ENCODE data around the gene CLCN1.

DNA sequence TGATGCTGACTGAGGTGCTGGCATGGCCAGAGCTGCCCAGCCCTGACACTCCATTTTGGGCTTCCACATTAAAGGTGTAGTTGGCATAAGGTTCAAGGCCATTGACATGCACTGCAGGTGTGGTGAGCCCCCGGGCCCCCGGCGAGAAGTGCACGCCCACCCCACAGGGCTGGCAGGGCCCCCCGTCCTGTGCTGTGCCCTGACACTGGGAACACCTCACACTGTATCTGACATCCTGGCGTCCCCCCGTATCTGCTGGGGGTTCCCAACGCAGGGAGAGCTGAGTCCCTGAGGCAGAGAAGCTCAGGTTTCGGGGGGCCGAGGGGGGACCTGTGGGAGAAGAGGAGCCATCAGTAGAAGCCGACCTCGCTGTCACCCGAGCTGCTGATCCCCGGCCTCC is 82.7 kb downstream of the CLCN1 start:
- TF ChIP-seq, protein P1, sequence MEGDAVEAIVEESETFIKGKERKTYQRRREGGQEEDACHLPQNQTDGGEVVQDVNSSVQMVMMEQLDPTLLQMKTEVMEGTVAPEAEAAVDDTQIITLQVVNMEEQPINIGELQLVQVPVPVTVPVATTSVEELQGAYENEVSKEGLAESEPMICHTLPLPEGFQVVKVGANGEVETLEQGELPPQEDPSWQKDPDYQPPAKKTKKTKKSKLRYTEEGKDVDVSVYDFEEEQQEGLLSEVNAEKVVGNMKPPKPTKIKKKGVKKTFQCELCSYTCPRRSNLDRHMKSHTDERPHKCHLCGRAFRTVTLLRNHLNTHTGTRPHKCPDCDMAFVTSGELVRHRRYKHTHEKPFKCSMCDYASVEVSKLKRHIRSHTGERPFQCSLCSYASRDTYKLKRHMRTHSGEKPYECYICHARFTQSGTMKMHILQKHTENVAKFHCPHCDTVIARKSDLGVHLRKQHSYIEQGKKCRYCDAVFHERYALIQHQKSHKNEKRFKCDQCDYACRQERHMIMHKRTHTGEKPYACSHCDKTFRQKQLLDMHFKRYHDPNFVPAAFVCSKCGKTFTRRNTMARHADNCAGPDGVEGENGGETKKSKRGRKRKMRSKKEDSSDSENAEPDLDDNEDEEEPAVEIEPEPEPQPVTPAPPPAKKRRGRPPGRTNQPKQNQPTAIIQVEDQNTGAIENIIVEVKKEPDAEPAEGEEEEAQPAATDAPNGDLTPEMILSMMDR (IDR thresholded peaks at IDR 0.05), result no peak
- TF ChIP-seq ZFX (IDR thresholded peaks at IDR 0.05; ENCODE audit: borderline replicate concordance), result no peak

All from 22Rv1 (cell line).